ENCODE results near the gene RBMS3.
"Not testable (repeated sequence)": the region's sequence is repeated elsewhere in the genome, so short reads cannot be mapped to it uniquely, and the experiment has no call there.

The RBMS3 gene

DNA sequence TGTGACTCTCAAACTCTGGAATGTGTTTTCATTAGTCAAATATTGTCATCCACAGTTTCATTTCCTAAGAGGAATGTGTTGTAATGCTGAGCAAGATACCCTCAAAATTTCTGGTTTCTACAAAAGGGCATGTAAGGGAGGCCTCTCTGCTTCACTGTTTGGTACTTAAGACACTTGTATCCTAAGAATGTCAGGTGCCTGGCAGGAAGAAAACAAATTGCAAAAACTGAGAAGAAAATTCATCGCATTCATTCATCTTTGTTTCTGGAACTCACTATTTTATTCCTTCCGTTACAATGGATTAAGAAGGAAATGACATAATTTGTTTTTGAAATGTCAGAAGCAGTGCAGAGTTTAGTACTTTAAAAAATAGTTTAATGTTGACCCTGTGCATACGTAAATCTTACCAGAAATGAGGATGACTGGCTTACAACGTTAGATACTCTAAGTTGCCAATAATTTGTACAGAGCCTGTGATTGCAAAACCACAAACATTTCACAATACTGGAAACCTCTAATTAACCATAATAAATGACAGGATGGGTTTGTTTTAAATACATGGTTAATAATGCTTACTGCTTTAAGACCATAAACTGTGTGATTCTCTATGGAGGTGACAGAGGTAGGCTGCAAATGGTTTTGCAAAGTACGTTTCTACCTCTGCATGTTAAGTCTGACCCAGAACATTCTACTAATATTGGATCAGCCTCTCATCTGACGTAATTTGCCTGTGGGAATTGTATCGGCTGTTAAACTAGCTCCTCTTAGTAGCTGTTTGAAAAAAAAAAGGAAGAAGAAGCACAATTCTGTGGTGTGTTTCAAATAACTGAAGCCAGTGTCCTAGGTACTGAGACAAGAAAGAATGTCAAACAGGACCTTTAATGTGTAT, 477.8 kb downstream of the RBMS3 start:
- in situ Hi-C loops (cut with HindIII; ENCODE audit: low sequenced_read_pairs), result loop anchor here (5.0 kb wide), 1 partner anchor 51 kb away; no protein-coding TSS in a partner anchor

DNA sequence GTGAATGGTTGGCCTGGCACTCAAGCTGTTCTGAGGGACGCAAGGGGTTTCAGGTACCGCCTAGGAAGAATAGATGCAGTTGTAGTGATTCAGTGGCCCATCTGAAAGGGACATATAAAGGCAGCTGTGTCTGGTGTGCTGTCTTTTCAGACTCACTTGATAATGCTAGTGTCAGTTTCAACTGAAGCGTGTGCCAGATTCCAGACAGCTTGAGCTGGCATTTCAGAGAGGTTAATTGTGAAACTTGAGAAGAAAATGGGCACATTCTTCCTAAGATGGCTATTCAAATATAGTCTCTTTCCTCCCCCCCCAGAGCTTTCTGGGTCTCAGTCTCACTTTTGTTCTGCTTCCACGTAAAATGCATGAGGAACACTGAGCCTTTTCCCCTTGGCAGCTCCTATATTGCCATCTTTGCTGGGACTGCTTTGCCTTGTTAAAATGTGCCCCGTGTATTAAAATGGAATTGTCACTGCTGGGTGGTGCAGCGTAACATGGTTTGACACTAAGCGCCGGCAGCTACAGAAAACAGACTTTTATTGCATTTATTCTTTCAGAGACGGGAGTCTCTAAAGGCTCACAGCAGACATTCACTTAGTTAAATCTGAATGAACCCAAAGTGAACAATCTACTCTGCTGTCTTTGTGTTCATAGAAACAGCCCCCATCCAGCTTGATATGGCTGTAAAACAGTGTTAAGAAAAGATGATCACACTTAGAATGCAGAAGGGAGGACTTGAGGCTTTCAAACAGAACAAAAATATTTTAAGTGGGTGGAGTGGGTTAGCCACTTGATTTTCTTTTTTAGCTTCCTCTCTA, 478.7 kb downstream of the RBMS3 start:
- in situ Hi-C loops (cut with HindIII; ENCODE audit: low sequenced_read_pairs), result loop anchor here (5.0 kb wide), 2 partner anchors 52 to 842 kb away; no protein-coding TSS in a partner anchor

DNA sequence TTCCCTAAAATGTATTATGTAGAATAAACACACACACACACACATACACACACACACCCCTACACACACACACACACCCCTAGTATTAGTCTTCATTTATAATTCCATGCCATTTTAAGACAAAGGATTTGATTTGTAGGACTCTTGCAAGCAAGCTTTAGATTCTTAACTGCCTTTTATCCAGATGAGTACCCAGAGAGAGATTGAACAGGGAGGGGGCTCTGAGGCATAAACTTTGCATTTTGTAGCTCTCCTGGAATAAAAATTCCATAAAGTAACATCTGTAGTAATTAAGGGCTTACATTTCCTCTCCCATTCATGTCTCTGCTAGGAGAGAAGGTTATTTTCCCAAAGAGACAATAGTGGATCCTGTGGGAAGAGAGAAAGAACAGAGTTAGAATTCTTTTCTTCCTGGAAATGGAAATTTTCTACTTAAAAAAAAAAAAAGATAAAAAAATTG, 479.4 kb downstream of the RBMS3 start:
- in situ Hi-C loops (cut with HindIII; ENCODE audit: low sequenced_read_pairs), result loop anchor here (5.0 kb wide), 1 partner anchor 843 kb away; no protein-coding TSS in a partner anchor

DNA sequence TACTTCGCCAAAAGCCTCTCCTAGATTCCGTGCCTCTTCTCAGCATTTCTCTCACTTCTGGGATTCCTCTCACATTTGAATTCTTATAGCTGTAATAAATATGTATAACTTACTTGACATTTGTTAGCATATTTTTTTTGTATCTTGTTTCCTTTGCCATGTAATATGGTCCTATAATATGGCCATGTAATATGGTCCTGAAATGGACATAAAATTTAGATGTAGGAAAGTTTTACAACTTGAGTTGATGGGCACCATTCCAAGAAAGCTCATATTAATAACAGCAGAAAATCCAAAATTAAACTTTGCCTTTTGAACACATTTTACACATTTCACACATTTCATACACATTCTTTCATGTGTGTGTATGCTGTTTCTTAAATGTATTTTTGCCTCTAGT, 480.6 kb downstream of the RBMS3 start:
- in situ Hi-C loops (cut with HindIII; ENCODE audit: low sequenced_read_pairs), result loop anchor here (5.0 kb wide), 1 partner anchor 844 kb away; no protein-coding TSS in a partner anchor

DNA sequence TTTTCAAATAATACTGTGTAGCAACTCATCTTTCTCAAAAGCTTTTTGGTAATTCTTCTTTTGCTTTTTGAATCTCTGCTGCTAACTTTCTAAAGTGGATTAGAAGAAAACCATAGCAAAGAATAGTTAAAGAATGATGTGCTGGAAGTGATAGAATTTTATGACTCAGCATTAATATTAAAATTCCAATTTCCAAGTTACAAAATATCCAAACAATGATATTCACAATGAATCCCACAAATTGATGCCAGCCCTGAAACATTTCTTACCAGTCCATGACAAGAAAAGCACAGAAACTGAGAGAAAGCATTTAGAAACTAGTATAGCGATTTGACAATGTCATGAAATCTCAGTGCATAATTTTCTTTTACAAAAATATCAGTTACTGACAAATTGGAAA, 482.2 kb downstream of the RBMS3 start:
- in situ Hi-C loops (cut with HindIII; ENCODE audit: low sequenced_read_pairs), result loop anchor here (5.0 kb wide), 1 partner anchor 846 kb away; no protein-coding TSS in a partner anchor

DNA sequence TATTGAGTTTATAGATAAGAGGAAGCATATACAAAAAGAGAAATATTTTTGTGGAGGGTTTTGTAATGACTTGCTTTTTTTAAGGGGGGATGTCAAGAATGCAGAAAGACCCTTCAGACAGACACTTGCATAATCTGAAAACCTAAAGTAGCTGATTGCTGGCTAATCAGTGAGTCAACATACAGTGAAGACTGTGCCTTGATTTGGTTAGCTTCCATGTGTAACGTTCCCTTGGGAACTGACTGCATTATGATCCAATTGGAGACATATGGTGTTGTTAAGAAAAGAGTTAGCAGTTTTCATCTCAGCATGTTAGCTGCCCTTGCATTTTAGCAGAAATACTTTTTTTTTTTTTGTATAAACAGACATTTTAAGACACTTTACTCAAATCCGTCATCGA, 483.2 kb downstream of the RBMS3 start:
- in situ Hi-C loops (cut with HindIII; ENCODE audit: low sequenced_read_pairs), result loop anchor here (5.0 kb wide), 1 partner anchor 847 kb away; no protein-coding TSS in a partner anchor

DNA sequence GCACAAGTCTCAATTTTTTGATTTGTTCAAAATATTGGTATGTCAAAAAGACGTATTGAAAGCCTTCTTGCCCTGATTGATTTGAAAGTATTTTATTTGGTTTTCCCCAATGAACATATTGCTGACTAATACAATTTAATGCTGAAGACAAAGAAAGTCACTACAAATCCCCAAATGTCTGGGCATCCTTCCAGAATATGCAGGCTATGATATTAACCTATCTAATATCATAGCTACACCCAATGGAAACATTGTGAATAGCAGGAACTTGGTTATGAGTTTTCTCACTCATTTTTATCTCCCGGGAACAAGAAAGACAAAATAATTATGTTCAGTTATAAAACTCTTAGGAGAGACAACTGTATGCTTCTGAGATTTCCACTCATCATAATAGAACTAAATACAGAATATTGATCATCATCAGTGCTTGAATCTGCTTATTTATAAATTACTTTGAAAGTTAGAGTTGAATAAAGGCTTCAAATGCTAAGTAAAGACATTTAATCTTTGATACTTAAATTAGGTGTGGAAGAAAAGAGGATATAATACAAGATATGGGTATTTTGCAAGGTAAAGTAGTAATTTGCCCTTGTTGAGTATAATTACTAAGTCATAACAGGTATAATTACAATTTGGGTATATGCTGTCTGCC, 483.9 kb downstream of the RBMS3 start:
- in situ Hi-C loops (cut with HindIII; ENCODE audit: low sequenced_read_pairs), result loop anchor here (5.0 kb wide), 1 partner anchor 847 kb away; no protein-coding TSS in a partner anchor

DNA sequence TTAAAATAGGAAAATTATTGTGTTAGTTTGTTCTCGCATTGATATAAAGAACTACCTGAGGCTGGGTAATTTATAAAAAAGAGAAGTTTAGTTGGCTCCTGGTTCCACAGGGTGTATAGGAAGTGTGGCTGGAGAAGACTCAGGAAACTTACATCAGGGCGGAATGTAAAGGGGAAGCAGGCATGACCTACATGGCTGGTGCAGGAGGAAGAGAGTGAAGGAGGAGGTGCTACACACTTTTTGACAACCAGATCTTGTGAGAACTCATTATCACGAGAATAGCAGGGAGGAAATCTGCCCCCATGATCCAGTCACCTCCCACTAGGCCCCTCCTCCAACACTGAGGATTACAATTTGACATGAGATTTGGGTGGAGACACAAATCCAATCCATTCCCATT, 490.7 kb downstream of the RBMS3 start:
- in situ Hi-C loops (cut with HindIII; ENCODE audit: low sequenced_read_pairs), result no loop called here

DNA sequence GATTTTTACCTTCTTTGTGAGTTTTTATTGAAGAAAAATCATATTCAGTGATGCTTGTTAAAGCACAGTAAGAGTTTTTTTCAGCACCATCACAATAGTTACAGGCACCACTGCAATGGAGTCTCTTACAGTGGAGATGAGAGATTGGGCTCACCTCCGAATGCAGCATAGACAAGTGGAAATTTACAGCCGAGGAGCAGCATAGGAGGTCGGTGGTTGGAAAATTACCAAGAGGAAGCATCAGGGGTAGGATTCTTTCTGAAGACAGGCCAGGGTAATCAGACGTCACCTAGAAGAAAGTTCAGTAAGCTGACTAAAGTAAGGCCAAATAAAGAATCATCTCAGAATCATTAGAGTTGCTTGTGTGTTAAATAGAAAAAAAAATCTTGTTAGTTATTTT, 491.6 kb downstream of the RBMS3 start:
- in situ Hi-C loops (cut with HindIII; ENCODE audit: low sequenced_read_pairs), result no loop called here

DNA sequence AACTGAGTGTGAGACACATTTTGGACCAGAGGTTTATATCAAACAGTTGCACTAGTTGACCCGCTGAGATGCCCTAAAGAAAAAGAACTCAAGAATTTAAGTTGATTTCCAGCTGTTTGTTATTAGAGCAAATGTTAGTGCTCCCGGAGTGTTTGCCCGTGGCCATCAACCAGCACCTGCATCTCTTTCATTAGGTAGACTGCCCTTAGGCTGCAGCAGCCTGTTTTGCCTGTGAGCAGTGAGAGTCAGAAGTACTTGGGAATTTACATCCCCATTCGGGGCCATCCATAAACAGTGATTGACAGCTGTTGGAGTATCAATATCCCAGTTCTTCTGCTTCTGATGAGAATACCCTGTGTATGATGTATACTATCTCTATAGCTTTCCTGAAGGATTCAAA, 492.6 kb downstream of the RBMS3 start:
- in situ Hi-C loops (cut with HindIII; ENCODE audit: low sequenced_read_pairs), result no loop called here

DNA sequence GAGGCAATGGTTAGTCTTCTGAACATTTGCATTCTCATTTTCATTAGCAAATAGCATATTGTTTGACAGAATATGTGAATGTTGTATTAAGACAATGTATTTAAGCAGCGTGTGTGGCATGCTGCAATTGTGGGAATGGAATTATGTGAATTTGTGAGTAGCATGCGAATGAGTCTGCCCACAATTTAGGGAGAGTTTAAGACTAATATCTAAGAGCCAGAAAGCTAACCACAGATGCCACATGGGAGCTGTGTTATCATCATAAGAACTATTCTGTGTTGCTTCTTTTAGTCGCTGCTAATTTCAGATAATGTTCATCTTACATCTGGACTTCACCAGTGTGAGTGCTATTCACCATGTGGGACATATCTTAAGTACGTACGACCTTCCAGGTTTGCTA, 494.5 kb downstream of the RBMS3 start:
- in situ Hi-C loops (cut with HindIII; ENCODE audit: low sequenced_read_pairs), result no loop called here

DNA sequence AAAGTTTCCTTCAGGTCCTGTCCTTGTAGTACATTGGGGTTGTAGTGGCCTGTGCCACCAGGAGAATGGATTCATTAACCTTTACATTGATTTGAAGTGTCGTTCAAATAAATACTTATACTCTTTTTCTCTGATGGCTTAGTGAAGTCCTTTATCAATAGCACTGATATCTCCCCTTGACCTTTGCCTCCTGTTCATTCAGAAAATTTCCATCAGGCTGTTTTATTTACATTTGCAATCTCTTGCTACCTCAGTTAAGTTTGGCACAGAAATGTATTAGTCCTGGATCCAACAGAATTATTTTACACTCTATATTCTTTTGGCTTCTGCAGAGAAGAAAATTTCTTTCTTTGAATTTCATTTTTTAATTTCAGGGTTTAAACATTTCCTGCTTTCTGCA, 497.0 kb downstream of the RBMS3 start:
- in situ Hi-C loops (cut with HindIII; ENCODE audit: low sequenced_read_pairs), result no loop called here

DNA sequence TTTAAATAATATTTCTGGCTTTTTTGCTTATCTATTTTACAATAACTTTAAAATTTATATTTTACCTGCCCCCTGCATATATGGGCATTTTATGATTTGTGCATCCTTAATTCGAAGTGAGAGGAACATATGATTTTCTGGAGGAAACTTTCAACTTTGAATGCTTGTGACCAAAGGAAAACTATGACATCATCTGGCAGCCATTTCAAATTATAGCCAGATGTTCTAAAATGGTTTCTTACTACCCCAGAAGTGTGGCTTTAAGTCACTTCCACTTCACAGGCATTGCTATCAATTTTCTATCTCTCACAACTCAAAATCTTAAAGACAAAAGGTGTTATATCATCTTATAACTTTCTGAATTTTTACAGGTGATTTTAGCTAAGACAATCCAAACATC, 508.8 kb downstream of the RBMS3 start:
- in situ Hi-C loops (cut with HindIII; ENCODE audit: low sequenced_read_pairs), result no loop called here

DNA sequence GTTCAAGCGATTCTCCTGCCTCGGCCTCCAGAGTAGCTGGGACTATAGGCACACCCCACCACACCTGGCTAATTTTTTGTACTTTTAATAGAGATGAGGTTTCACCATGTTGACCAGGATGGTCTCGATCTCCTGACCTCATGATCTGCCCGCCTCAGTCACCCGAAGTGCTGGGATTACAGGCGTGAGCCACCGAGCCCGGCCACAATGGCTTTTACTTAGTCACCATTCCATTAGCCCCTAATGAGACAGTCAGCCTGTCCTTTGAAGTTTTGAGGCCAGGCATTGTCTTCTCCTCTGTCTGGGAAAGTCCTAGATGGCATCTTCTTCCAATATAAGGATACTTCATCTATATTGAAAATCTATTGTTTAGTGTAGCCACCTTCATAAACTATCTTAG, 515.9 kb downstream of the RBMS3 start:
- in situ Hi-C loops (cut with HindIII; ENCODE audit: low sequenced_read_pairs), result no loop called here

DNA sequence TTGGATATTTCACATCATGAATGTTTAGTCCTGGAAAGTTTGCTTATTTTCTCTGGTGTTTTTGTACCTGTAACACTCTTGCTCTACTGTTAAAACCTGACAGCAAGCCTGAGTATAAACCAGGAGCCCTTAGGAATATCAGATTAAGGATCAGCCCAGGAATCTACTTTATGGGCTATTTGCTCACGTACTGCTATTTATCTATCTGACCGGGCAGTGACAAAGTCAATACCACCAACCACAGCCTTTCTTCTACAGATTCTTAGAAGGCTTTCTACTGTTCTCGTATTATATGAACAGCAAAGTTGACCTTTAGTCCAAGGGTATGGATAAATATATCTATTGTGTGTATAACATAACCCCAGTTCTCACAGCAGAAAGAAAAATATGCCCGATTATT, 521.2 kb downstream of the RBMS3 start:
- in situ Hi-C loops (cut with HindIII; ENCODE audit: low sequenced_read_pairs), result no loop called here

DNA sequence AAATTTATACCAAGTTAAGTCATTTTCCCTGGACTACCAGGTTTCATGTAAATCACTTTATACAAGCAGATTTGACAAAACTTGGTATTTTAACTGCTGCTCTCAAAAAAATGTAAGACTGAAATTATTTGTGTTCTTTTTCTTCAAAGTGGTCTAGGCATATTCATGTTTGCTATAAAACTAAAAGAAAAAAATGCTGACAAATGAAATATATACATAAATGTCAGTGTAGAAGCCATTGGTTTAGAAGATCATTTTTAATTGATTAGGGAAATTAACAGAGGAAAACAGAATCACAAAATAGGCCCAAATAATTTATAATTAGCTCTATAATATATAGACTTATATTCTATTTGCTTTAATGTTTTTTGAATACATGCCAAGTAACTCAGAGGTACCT, 523.2 kb downstream of the RBMS3 start:
- in situ Hi-C loops (cut with HindIII; ENCODE audit: low sequenced_read_pairs), result no loop called here

DNA sequence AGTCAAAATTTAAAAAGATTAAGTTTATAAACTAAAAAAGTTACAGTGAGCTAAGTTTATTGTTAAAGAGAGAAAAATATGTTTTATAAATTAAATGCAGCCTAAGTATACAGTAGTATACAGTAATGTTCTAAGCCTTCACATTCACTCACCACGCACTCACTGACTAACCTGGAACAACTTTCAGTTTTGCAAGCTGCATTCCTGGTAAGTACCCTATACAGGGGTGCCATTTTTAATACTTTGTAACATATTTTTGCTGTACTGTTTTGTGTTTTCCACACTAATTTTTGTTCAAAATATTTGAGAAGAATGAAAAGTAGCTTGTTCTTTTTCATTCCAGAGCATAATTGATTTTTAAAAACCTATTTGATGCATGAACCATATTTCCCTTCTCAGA, 524.9 kb downstream of the RBMS3 start:
- in situ Hi-C loops (cut with HindIII; ENCODE audit: low sequenced_read_pairs), result no loop called here

DNA sequence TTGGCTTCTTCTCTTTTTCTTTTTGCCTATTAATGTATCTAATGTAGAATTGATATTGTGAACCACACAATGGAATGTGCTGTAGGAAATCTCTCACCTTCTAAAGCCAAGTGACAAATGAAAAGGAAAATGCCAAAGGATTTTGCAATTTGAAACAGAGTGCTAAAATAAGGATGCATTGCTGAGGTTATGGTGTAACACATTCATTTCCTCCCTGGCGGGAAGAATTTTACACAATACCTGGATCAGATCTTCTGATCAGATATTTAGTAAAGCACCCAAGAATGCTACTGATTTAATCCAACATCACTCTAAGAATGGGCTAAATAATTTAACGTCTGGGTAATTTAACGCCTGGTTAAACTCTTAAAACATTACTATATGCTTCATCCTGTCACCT, 527.5 kb downstream of the RBMS3 start:
- in situ Hi-C loops (cut with HindIII; ENCODE audit: low sequenced_read_pairs), result not testable (repeated sequence)

DNA sequence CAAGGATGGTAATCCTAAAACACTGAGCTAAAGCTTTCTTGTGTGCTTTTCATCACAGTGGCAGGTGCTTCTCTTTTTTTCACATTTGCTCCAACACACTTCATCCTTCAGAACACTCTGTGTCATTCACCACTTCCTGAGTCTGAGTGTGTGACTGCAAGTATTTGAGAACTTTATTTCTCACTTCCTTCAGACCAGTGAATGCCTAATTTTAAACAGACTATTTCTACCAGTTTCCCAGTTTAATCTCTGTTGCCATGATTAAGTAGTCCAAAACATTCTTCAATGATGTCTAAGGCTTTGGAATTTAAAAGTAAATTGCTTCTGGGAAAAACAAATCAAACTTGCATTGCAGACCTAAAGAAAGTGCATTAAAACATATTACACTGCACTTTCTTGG, 541.2 kb downstream of the RBMS3 start:
- in situ Hi-C loops (cut with HindIII; ENCODE audit: low sequenced_read_pairs), result no loop called here

DNA sequence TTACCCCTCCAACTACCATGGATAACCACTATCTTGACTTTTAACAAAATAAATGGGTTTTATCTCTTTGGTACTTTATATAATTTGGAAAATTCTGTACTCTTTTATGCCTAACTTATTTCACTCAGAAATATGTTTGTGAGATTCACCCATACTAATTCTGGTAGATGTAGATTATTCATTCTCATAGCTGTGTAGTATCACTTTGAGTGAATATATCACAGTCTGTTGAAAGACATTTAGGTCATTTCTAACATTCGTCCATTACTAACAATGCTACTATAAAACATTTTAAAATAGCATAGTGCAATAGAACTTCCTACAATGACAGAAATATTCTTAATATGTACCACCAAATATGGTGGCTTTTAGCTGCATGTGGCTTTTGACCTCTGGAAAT, 542.4 kb downstream of the RBMS3 start:
- in situ Hi-C loops (cut with HindIII; ENCODE audit: low sequenced_read_pairs), result no loop called here

DNA sequence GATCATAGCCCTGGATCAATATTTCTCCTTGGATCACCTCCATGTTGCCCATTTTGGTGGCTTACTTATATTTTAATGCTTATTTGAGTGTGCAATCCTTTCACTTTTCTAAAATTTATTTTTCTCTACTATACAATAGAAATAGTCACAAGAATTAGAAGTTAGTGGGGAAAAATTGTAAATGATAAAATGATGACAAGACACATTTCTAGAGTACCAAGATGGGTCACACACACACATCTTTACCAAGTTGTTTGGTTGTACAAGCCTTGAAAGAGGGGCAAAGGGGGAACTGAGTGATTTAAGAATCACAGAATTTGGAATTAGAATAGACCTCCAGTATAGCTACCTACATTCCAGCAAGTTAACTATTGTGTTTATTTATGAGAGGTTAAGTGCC, 545.8 kb downstream of the RBMS3 start:
- in situ Hi-C loops (cut with HindIII; ENCODE audit: low sequenced_read_pairs), result no loop called here
